ENCODE data around the gene RND3.

RND3 gene

DNA sequence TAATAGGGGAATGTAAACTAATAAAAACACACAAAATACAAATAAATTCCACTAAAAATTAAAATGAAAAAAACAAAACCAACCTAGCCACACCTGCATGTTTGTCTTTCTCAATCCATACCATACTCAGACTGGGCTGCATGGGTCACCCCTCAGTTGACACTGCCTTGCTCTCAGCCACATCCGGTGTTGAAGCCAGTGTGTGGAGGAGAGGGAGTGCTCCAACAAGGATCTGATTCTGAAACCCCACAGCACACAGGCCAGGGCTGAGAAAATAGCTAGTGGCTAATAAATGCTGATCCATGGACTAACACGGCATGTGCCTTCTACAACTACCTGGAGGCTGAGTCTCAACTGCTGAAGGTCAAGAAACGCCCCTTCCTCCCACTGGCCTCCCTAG, 13.7 kb downstream of the RND3 start:
- Mint-ChIP-seq H3K27ac (no peak overlapping the region), H3K36me3 (ENCODE audit: low read depth) (no peaks in the 10 kb centered on the region), H3K27me3 (ENCODE audit: low read depth) (no peaks in the 10 kb centered on the region), H3K9me3 (no peaks in the 10 kb centered on the region), H3K4me3 (no peak overlapping the region), H3K4me1 (ENCODE audit: low read depth) (no peaks in the 10 kb centered on the region)

GRCh38 chr2:150472511-150472899, 15.0 kb downstream of the RND3 start:
- H3K4me3 Mint-ChIP-seq, result no peak overlapping the region
- no peaks in the 10 kb centered on the region for H3K4me1 Mint-ChIP-seq (ENCODE audit: low read depth)
- H3K9me3 Mint-ChIP-seq, result no peaks in the 10 kb centered on the region
- no peaks in the 10 kb centered on the region for H3K36me3 Mint-ChIP-seq (ENCODE audit: low read depth)
- H3K27ac Mint-ChIP-seq, result no peak overlapping the region
- H3K27me3 Mint-ChIP-seq (ENCODE audit: low read depth), result no peaks in the 10 kb centered on the region

DNA sequence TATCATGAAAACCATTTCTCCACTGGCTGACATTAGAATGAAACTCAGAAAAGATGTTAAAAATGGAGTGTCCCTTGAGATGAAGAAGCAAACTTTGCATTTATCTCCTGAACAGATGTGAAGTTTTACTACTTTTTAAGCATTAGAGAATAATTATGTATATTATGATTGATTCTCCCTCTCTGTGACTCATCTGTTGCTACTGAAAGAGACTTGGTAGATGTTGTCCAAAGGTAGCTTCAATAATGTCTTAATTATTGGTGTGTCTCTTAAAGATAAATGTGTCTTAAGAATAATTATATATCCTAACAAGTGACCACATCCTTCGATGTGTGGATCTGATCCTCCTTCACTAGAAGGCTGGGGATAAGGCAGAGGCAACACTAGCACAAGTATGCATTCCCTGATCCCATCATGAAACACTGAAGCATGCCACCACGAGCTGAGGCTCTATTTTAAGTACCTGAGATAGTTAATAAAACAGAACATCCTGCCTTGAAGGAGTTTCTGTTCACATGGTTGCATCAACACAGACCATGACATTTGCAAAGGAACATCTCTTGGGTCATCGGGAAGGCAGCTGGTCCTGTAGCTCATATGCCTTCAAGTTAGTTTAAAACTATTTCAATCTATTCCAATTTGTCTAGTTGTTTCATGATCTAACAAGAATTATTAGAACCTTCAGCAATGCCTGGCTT, 15.5 kb downstream of the RND3 start:
- no peak overlapping the region for H3K27ac Mint-ChIP-seq
- H3K9me3 Mint-ChIP-seq, result no peaks in the 10 kb centered on the region
- no peaks in the 10 kb centered on the region for H3K4me1 Mint-ChIP-seq (ENCODE audit: low read depth)
- no peaks in the 10 kb centered on the region for H3K36me3 Mint-ChIP-seq (ENCODE audit: low read depth)
- no peaks in the 10 kb centered on the region for H3K27me3 Mint-ChIP-seq (ENCODE audit: low read depth)
- no peak overlapping the region for H3K4me3 Mint-ChIP-seq

DNA sequence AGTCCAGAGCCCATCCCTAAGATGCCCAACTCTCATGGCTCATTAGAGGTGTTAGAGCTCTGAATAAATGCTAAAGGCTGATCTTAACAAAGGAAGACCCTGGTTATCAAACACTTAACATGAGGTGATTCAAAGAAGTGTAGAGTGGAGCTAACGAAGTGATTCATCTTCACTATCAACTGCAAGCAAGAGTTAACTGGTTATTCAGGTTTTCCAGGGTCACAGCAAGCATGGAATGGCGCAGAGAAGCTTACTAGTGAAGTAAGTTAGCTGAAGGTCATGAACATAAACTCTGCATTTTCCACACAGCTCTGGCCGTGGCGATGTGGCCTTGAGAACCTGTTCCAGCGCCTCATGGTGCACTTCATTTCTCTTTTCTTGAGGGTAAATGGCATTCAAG, 17.0 kb downstream of the RND3 start:
- no peak overlapping the region for H3K4me3 Mint-ChIP-seq
- no peaks in the 10 kb centered on the region for H3K27me3 Mint-ChIP-seq (ENCODE audit: low read depth)
- H3K9me3 Mint-ChIP-seq, result no peaks in the 10 kb centered on the region
- H3K27ac Mint-ChIP-seq, result no peak overlapping the region
- H3K4me1 Mint-ChIP-seq (ENCODE audit: low read depth), result no peaks in the 10 kb centered on the region
- no peaks in the 10 kb centered on the region for H3K36me3 Mint-ChIP-seq (ENCODE audit: low read depth)

GRCh38 chr2:150469706-150470274, 17.7 kb downstream of the RND3 start:
- no peaks in the 10 kb centered on the region for H3K36me3 Mint-ChIP-seq (ENCODE audit: low read depth)
- no peaks in the 10 kb centered on the region for H3K27me3 Mint-ChIP-seq (ENCODE audit: low read depth)
- no peak overlapping the region for H3K27ac Mint-ChIP-seq
- H3K4me1 Mint-ChIP-seq (ENCODE audit: low read depth), result no peaks in the 10 kb centered on the region
- H3K9me3 Mint-ChIP-seq, result no peaks in the 10 kb centered on the region
- no peak overlapping the region for H3K4me3 Mint-ChIP-seq

- H3K27ac Mint-ChIP-seq, result no peak overlapping the region
- H3K4me1 Mint-ChIP-seq (ENCODE audit: low read depth), result no peaks in the 10 kb centered on the region
- H3K36me3 Mint-ChIP-seq (ENCODE audit: low read depth), result no peaks in the 10 kb centered on the region
- no peaks in the 10 kb centered on the region for H3K9me3 Mint-ChIP-seq
- no peak overlapping the region for H3K4me3 Mint-ChIP-seq
- H3K27me3 Mint-ChIP-seq (ENCODE audit: low read depth), result no peaks in the 10 kb centered on the region
Measured at GRCh38 chr2:150468350-150468960, 19.0 kb downstream of the RND3 start.

DNA sequence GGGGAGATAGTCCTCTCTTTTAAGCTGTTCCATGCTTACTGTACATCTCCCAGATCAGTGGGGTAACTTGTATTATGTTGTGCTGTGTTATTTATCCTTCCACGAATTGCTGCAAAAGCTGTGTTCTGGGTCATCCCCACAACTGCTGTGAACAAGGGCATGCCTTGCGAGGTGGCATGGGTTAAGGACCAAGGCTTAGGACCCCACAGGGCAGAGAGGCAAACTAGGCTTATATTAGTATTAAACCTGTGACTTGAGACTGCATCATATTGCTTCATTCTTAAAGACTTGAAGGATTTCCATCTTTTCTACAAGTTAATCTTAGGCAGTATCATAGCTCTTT, 19.9 kb downstream of the RND3 start:
- H3K27me3 Mint-ChIP-seq (ENCODE audit: low read depth), result no peaks in the 10 kb centered on the region
- H3K4me3 Mint-ChIP-seq, result no peak overlapping the region
- no peaks in the 10 kb centered on the region for H3K36me3 Mint-ChIP-seq (ENCODE audit: low read depth)
- H3K27ac Mint-ChIP-seq, result no peak overlapping the region
- no peaks in the 10 kb centered on the region for H3K4me1 Mint-ChIP-seq (ENCODE audit: low read depth)
- no peaks in the 10 kb centered on the region for H3K9me3 Mint-ChIP-seq

DNA sequence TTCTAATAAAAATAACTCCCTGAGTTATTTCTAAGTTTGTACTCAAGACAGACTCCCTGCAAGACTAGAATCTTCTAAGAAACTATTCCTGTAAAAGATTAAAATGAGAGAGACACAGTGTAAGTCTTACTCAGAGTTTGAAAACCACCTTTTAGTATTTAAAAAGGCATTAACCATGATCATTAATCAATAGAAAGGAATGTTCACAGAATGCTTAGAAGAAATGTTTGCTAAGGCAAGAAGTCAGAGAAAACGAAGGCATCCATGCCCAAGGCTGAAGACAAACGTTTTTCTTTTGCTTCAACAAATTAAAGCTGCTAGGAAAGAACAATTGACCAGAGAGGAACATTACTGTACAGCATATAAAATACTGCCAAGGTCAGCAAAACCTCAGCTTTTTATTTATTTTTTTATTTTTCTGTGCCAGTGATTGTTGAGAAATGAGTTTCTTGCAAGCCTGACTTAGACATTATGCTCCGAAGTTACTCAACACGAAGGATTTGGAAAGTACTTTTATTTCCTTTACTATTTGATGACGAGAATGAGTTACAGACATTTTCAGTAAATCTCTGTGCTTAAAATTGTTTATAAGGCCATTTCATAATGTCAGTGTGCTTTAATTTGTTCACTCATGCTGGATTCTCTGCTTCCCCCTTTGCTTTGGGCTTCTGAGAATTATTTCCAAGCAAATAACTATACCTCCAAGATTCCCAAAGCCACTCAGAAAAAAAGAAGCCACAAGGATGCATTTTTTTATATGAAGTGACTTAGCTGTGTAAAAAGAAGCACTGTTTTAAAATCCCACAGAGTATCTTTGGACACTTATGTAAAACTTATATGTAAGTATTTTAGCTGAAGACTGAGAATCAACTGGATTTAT, 20.5 kb downstream of the RND3 start:
- H3K4me1 Mint-ChIP-seq (ENCODE audit: low read depth), result no peaks in the 10 kb centered on the region
- H3K27ac Mint-ChIP-seq, result no peak overlapping the region
- no peak overlapping the region for H3K4me3 Mint-ChIP-seq
- H3K27me3 Mint-ChIP-seq (ENCODE audit: low read depth), result no peaks in the 10 kb centered on the region
- H3K36me3 Mint-ChIP-seq (ENCODE audit: low read depth), result no peaks in the 10 kb centered on the region
- no peaks in the 10 kb centered on the region for H3K9me3 Mint-ChIP-seq

DNA sequence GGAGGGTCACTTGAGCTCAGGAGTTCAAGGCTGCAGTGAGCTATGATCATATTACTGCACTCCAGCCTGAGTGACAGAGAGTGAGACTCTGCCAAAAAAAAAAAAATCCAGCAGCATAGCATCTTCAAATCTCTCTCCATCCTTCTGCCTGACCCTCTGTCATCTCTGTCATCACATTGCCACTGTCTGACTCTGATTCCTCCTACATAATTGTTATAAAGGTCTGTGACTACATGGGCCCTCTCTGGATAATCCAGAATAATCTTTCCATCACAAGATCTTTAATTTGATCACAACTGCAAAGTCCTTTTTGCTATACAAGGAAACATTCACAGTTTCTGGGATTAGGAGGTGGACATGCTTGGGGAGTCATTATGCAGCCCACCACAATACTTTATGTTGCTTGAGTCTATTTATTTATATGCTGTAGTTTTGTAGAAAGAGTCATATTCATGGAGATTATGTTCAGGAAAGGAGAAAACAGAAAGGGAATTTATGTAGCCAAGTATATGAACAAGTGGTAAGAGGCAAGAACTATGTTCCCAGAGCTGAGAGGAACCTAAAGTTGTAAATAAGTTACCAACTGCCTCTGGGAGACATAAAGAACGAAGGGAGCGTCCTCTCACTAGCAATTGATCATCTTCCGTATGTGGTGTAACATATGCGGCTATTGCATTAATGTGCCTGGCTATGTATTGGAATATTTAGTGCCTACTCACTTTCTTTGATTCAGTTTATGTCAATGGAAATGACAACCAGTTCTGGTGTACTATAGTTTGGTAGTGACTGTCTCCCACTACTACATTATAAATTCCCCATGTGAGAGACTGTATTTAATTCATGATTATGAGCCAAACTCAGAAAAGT, 21.5 kb downstream of the RND3 start:
- H3K27me3 Mint-ChIP-seq (ENCODE audit: low read depth), result no peaks in the 10 kb centered on the region
- H3K9me3 Mint-ChIP-seq, result no peaks in the 10 kb centered on the region
- no peaks in the 10 kb centered on the region for H3K36me3 Mint-ChIP-seq (ENCODE audit: low read depth)
- H3K27ac Mint-ChIP-seq, result no peak overlapping the region
- H3K4me1 Mint-ChIP-seq (ENCODE audit: low read depth), result no peaks in the 10 kb centered on the region
- no peak overlapping the region for H3K4me3 Mint-ChIP-seq

DNA sequence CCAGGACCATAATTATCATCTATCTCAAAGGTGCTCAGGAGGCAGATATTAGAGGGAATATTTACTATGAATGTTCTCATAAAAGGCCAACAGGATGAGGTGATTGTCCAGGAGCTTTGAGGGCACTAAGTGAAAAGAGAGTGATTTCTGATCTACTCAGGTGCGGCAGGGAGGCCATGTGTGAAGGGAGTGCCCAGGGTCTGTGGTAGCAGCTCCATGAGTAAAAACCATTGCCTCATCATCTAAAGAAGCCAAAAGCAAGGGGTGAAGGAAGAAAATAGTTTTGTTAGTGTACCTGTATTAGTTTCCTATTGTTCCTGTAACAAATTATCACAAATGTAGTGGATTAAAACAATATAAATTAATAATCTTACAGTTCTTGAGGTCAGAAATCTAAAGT, 22.5 kb downstream of the RND3 start:
- Mint-ChIP-seq H3K27me3 (ENCODE audit: low read depth) (no peaks in the 10 kb centered on the region), H3K36me3 (ENCODE audit: low read depth) (no peaks in the 10 kb centered on the region), H3K4me1 (ENCODE audit: low read depth) (no peaks in the 10 kb centered on the region), H3K27ac (no peak overlapping the region), H3K9me3 (no peaks in the 10 kb centered on the region), H3K4me3 (no peak overlapping the region)

DNA sequence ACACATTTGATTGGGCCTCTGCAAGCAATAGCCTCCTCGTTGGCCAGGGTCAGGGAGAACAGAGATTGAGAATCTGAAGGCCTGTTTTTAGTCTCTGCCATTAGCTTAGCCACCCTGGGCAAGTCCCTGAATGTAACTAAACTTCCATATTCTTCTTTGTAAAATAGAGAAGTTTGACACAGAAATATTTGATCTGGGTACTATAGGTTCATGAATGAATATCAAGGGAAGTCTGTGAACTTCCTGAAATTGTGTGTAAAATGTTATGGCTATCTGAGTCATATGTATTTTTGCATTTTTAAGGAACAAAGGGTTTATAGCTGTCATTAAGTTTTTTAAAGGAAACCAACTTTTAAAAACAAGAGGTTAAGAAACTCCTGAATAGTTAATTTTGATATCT, 23.2 kb downstream of the RND3 start:
- no peaks in the 10 kb centered on the region for H3K27me3 Mint-ChIP-seq (ENCODE audit: low read depth)
- peaks cover under 1% of the 10 kb centered on the region for H3K4me1 Mint-ChIP-seq (ENCODE audit: low read depth)
- H3K4me3 Mint-ChIP-seq, result no peak overlapping the region
- no peaks in the 10 kb centered on the region for H3K9me3 Mint-ChIP-seq
- H3K36me3 Mint-ChIP-seq (ENCODE audit: low read depth), result no peaks in the 10 kb centered on the region
- H3K27ac Mint-ChIP-seq, result no peak overlapping the region

- Mint-ChIP-seq H3K36me3 (ENCODE audit: low read depth) (no peaks in the 10 kb centered on the region), H3K4me1 (ENCODE audit: low read depth) (peaks cover 3% of the 10 kb centered on the region), H3K9me3 (no peaks in the 10 kb centered on the region), H3K27ac (no peak overlapping the region), H3K4me3 (no peak overlapping the region), H3K27me3 (ENCODE audit: low read depth) (no peaks in the 10 kb centered on the region)
Measured at GRCh38 chr2:150462770-150463169, 24.7 kb downstream of the RND3 start.

GRCh38 chr2:150459281-150459680, 28.2 kb downstream of the RND3 start:
- no peaks in the 10 kb centered on the region for H3K36me3 Mint-ChIP-seq (ENCODE audit: low read depth)
- H3K9me3 Mint-ChIP-seq, result no peaks in the 10 kb centered on the region
- no peaks in the 10 kb centered on the region for H3K27me3 Mint-ChIP-seq (ENCODE audit: low read depth)
- H3K4me3 Mint-ChIP-seq, result no peak overlapping the region
- H3K27ac Mint-ChIP-seq, result no peak overlapping the region
- H3K4me1 Mint-ChIP-seq (ENCODE audit: low read depth), result peaks cover 3% of the 10 kb centered on the region

DNA sequence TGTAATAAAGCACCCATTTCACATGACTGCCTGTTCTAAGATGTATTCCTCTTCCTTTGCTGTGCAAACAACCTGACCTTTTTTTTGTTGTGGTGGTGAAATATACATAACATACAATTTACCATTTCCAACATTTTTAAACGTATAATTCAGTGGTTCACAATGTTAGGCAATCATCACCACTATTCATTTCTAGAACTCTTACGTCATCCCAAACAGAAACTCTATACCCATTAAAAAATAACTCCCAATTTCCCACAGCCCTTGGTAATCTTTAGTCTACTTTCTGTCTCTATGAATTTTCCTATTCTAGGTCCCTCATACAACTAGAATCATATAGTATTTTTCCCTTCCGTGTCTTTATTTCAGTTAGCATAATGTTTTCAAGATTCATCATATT, 36.7 kb downstream of the RND3 start:
- H3K4me3 Mint-ChIP-seq, result no peak overlapping the region
- no peaks in the 10 kb centered on the region for H3K4me1 Mint-ChIP-seq (ENCODE audit: low read depth)
- no peaks in the 10 kb centered on the region for H3K9me3 Mint-ChIP-seq
- H3K36me3 Mint-ChIP-seq (ENCODE audit: low read depth), result no peaks in the 10 kb centered on the region
- no peak overlapping the region for H3K27ac Mint-ChIP-seq
- H3K27me3 Mint-ChIP-seq (ENCODE audit: low read depth), result no peaks in the 10 kb centered on the region
